ENCODE results near the gene HSD3B7.

Gene HSD3B7

GRCh38 chr16:30967795-30968194 is 17.2 kb upstream of the HSD3B7 start:
- no peak for DNase-seq (ENCODE audit: low read depth)
- TF ChIP-seq CTCF (conservative IDR thresholded peaks at IDR 0.05; ENCODE audit: low read depth, low read length) = no peak
- H3K4me3 ChIP-seq (ENCODE audit: low read length) = no peak overlapping the region

GRCh38 chr16:30969246-30969842 is 15.7 kb upstream of the HSD3B7 start:
- no peak overlapping the region for H3K4me3 ChIP-seq (ENCODE audit: low read length)
- no peak for DNase-seq (ENCODE audit: low read depth)
- TF ChIP-seq CTCF (conservative IDR thresholded peaks at IDR 0.05; ENCODE audit: low read depth, low read length) = no peak

- DNase-seq (ENCODE audit: low read depth) = no peak
- TF ChIP-seq CTCF (conservative IDR thresholded peaks at IDR 0.05; ENCODE audit: low read depth, low read length) = no peak
- no peak overlapping the region for H3K4me3 ChIP-seq (ENCODE audit: low read length)
Observed at GRCh38 chr16:30971298-30971697, 13.7 kb upstream of the HSD3B7 start.

GRCh38 chr16:30972872-30973271 is 12.1 kb upstream of the HSD3B7 start:
- no peak for DNase-seq (ENCODE audit: low read depth)
- peak; percentile 22 for TF ChIP-seq CTCF (conservative IDR thresholded peaks at IDR 0.05; ENCODE audit: low read depth, low read length)
- H3K4me3 ChIP-seq (ENCODE audit: low read length) = no peak overlapping the region

- TF ChIP-seq CTCF (conservative IDR thresholded peaks at IDR 0.05; ENCODE audit: low read depth, low read length) = no peak
- no peak for DNase-seq (ENCODE audit: low read depth)
- H3K4me3 ChIP-seq (ENCODE audit: low read length) = no peak overlapping the region
Observed at GRCh38 chr16:30974348-30974747, 10.7 kb upstream of the HSD3B7 start.

GRCh38 chr16:30976486-30976885 is 8.5 kb upstream of the HSD3B7 start:
- DNase-seq (ENCODE audit: low read depth) = no peak
- TF ChIP-seq CTCF (conservative IDR thresholded peaks at IDR 0.05; ENCODE audit: low read depth, low read length) = no peak
- H3K4me3 ChIP-seq (ENCODE audit: low read length) = no peak overlapping the region

- H3K4me3 ChIP-seq (ENCODE audit: low read length) = no peak overlapping the region
- peak; percentile 54 for TF ChIP-seq CTCF (conservative IDR thresholded peaks at IDR 0.05; ENCODE audit: low read depth, low read length)
- no peak for DNase-seq (ENCODE audit: low read depth)
Observed at GRCh38 chr16:30977502-30977901, 7.5 kb upstream of the HSD3B7 start.
